ENCODE measurements around the gene PTDSS2. TPM values are rescaled to one million over a fixed set of nuclear protein-coding genes. Genes with fewer than 3 reads are reported as not detected.
A peak's percentile ranks its signal among the peaks of the same experiment; 100 is the strongest.

Gene PTDSS2
- total RNA-seq, 1 donor from 2014 or later: 32.9 TPM

GRCh38 chr11:455566-456147 lies 5.6 kb downstream of the PTDSS2 start:
- intact Hi-C loops (cut with DNase I): no loop called here
- Histone ChIP-seq H3K27ac (no peak overlapping the region), H3K9me3 (no peaks in the 10 kb centered on the region), H3K4me1 (peaks cover 15% of the 10 kb centered on the region), H3K4me3 (no peak overlapping the region), H3K36me3 (peaks cover 37% of the 10 kb centered on the region), H3K27me3 (ENCODE audit: low read depth) (no peaks in the 10 kb centered on the region)
- no peak for TF ChIP-seq CTCF (IDR thresholded peaks at IDR 0.05)
- DNase-seq (no peak), ATAC-seq (no peak)

- peaks cover 46% of the 10 kb centered on the region for H3K36me3 ChIP-seq
- ATAC-seq (no peak), DNase-seq (no peak)
- no peak overlapping the region for H3K4me3 ChIP-seq
- H3K9me3 ChIP-seq: no peaks in the 10 kb centered on the region
- H3K27me3 ChIP-seq (ENCODE audit: low read depth): no peaks in the 10 kb centered on the region
- intact Hi-C loops (cut with DNase I): no loop called here
- TF ChIP-seq CTCF (IDR thresholded peaks at IDR 0.05): no peak
- peaks cover 8% of the 10 kb centered on the region for H3K4me1 ChIP-seq
- H3K27ac ChIP-seq: no peak overlapping the region
Observed at GRCh38 chr11:456533-456932, 6.5 kb downstream of the PTDSS2 start.

GRCh38 chr11:457111-457760 lies 7.2 kb downstream of the PTDSS2 start:
- peaks cover 48% of the 10 kb centered on the region for H3K36me3 ChIP-seq
- intact Hi-C loops (cut with DNase I): no loop called here
- DNase-seq: no peak

GRCh38 chr11:459511-460220 lies 9.6 kb downstream of the PTDSS2 start:
- peaks cover 34% of the 10 kb centered on the region for H3K36me3 ChIP-seq

More at GRCh38 chr11:457111-457760, 7.2 kb downstream of the PTDSS2 start:
- TF ChIP-seq CTCF (IDR thresholded peaks at IDR 0.05): no peak
- no peak overlapping the region for H3K4me3 ChIP-seq
- H3K9me3 ChIP-seq: no peaks in the 10 kb centered on the region
- no peak overlapping the region for H3K27ac ChIP-seq
- H3K27me3 ChIP-seq (ENCODE audit: low read depth): no peaks in the 10 kb centered on the region
- H3K4me1 ChIP-seq: peaks cover 1% of the 10 kb centered on the region
- no peak for ATAC-seq

More at GRCh38 chr11:459511-460220, 9.6 kb downstream of the PTDSS2 start:
- Histone ChIP-seq H3K9me3 (no peaks in the 10 kb centered on the region), H3K27me3 (ENCODE audit: low read depth) (no peaks in the 10 kb centered on the region), H3K4me1 (no peaks in the 10 kb centered on the region), H3K4me3 (no peak overlapping the region), H3K27ac (peak overlapping the region; percentile 53)
- intact Hi-C loops (cut with DNase I): no loop called here
- DNase-seq (peak; percentile 30), ATAC-seq (peak in 1 of 2 donors; percentile 16)
- no peak for TF ChIP-seq CTCF (IDR thresholded peaks at IDR 0.05)

Data from lower lobe of right lung (tissue), 2 donors.